Activated T-helper 17 cell treated with anti-CD3 and anti-CD28 coated beads, Interleukin-2, amount 50 U/mL, for 72 hours (primary cell): ENCODE measurements around the gene RNF213. TPM values are rescaled to one million over a fixed set of nuclear protein-coding genes. Genes with fewer than 3 reads are reported as not detected.
A peak's percentile ranks its signal among the peaks of the same experiment; 100 is the strongest.
"Not testable (repeated sequence)": the region's sequence is repeated elsewhere in the genome, so short reads cannot be mapped to it uniquely, and the experiment has no call there.

Experiments used
- ATAC-seq: fragments of 150-1000 bp; cut with Tn5 transposase; replicated peaks from 2 replicates; pipeline ENCODE4 v1.10.0; 2021; ENCODE audit warnings: mild to moderate bottlenecking, moderate library complexity
- H3K27ac Mint-ChIP-seq: one replicate; pipeline ENCODE4 v1.8.0; 2022; ENCODE audit warnings: mixed read lengths
- H3K27me3 Mint-ChIP-seq: one replicate; pipeline ENCODE4 v1.8.0; 2022; ENCODE audit warnings: mixed read lengths
- H3K36me3 Mint-ChIP-seq: one replicate; pipeline ENCODE4 v1.8.0; 2022; ENCODE audit warnings: low read depth, mild to moderate bottlenecking, mixed read lengths
- H3K4me1 Mint-ChIP-seq: one replicate; pipeline ENCODE4 v1.8.0; 2022; ENCODE audit warnings: mixed read lengths
- H3K4me3 Mint-ChIP-seq: one replicate; pipeline ENCODE4 v1.8.0; 2022; ENCODE audit warnings: mild to moderate bottlenecking, mixed read lengths
- H3K9me3 Mint-ChIP-seq: one replicate; pipeline ENCODE4 v1.8.0; 2022; ENCODE audit warnings: mixed read lengths
- total RNA-seq, 2 donors: library from RNA; stranded (reverse); gene quantifications; one replicate each; pipeline ENCODE4 v1.2.3, GENCODE V29; 2022

The RNF213 gene
- total RNA-seq, 2 donors from 2014 or later = 1,022 to 1,405 TPM

GRCh38 chr17:80253631-80254395 is 6.8 kb upstream of the RNF213 start:
- Mint-ChIP-seq H3K4me1 (peaks cover 28% of the 10 kb centered on the region), H3K9me3 (no peaks in the 10 kb centered on the region), H3K36me3 (peaks cover 21% of the 10 kb centered on the region), H3K4me3 (peak overlapping the region; percentile 92), H3K27ac (peak overlapping the region; percentile 97), H3K27me3 (no peaks in the 10 kb centered on the region)
- no peak for ATAC-seq

DNA sequence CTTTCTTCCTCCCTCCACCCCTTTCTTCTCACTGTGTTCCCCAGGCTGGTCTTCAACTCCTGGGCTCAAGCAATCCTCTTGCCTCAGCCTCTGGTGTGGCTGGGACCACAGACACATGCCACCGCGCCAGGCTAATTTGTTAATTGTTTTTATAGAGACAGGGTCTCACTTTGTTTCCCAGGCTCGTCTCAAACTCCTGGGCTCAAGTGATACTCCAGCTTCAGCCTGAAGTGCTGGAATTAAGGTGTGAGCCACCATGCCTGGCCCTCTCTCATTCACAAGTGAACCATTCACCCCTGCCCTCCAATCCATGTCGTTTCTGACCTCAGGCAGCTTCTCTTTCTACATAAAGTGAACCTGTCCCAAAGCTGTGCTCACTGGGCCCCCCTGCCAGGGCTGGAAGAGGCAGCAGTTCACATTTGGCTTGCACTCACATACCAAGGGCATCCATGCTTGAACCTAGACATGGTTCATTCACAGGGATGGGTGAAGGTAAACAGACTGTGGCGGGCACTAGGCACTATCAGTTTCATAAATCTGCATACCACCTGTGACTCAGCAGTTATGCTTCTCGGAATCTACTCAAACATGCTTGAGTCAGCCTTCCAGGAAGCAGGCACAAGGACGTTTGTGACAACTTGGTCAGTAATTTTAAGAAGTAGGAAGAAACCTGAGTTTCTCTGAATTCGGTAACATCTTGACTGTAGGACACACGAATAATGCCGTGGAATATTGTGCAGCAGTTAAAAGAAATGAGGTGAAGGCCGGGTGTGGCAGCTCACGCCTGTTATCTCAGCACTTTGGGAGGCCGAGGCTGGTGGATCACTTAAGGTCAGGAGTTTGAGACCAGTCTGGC is 6.0 kb upstream of the RNF213 start:
- ATAC-seq = peak; percentile 73
- H3K27me3 Mint-ChIP-seq = no peaks in the 10 kb centered on the region
- peaks cover 32% of the 10 kb centered on the region for H3K4me1 Mint-ChIP-seq
- H3K36me3 Mint-ChIP-seq = peaks cover 27% of the 10 kb centered on the region
- no peaks in the 10 kb centered on the region for H3K9me3 Mint-ChIP-seq
- H3K27ac Mint-ChIP-seq = peak overlapping the region; percentile 97
- H3K4me3 Mint-ChIP-seq = peak overlapping the region; percentile 92

DNA sequence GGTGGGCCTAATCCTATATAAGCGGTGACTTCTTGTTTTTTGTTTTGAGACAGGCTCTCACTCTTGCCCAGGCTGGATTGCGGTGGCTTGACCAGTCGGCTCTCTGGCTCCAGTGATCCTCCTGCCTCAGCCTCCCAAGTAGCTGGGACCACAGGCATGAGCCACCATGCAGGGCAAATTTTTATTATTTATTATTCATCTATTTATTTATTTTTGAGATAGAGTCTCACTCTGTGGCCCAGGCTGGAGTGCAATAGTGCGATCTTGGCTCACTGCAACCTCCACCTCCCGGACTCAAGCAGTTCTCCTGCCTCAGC is 4.7 kb upstream of the RNF213 start:
- Mint-ChIP-seq H3K36me3 (peaks cover 31% of the 10 kb centered on the region), H3K27ac (peak overlapping the region; percentile 97)
- ATAC-seq = no peak

GRCh38 chr17:80257716-80258213 is 2.9 kb upstream of the RNF213 start:
- Mint-ChIP-seq H3K27me3 (no peaks in the 10 kb centered on the region), H3K4me3 (peak overlapping the region; percentile 92), H3K27ac (peak overlapping the region; percentile 96), H3K4me1 (peaks cover 44% of the 10 kb centered on the region), H3K36me3 (peaks cover 42% of the 10 kb centered on the region), H3K9me3 (no peaks in the 10 kb centered on the region)
- ATAC-seq = no peak

More for the DNA sequence above, 4.7 kb upstream of the RNF213 start:
- no peaks in the 10 kb centered on the region for H3K9me3 Mint-ChIP-seq
- peak overlapping the region; percentile 92 for H3K4me3 Mint-ChIP-seq
- H3K4me1 Mint-ChIP-seq = peaks cover 32% of the 10 kb centered on the region
- H3K27me3 Mint-ChIP-seq = no peaks in the 10 kb centered on the region

GRCh38 chr17:80258296-80258695 is 2.4 kb upstream of the RNF213 start:
- peaks cover 42% of the 10 kb centered on the region for H3K36me3 Mint-ChIP-seq
- peak; percentile 18 for ATAC-seq
- H3K4me1 Mint-ChIP-seq = peaks cover 44% of the 10 kb centered on the region
- H3K9me3 Mint-ChIP-seq, H3K27me3 Mint-ChIP-seq: not testable (repeated sequence)
- peak overlapping the region; percentile 96 for H3K27ac Mint-ChIP-seq
- H3K4me3 Mint-ChIP-seq = peak overlapping the region; percentile 92

- no peak for ATAC-seq
- H3K27ac Mint-ChIP-seq = peak overlapping the region; percentile 96
- peaks cover 38% of the 10 kb centered on the region for H3K4me1 Mint-ChIP-seq
- peaks cover 38% of the 10 kb centered on the region for H3K36me3 Mint-ChIP-seq
- peak overlapping the region; percentile 92 for H3K4me3 Mint-ChIP-seq
- H3K9me3 Mint-ChIP-seq = no peaks in the 10 kb centered on the region
- no peaks in the 10 kb centered on the region for H3K27me3 Mint-ChIP-seq
Measured at GRCh38 chr17:80259457-80260068, 1.1 kb upstream of the RNF213 start.

DNA sequence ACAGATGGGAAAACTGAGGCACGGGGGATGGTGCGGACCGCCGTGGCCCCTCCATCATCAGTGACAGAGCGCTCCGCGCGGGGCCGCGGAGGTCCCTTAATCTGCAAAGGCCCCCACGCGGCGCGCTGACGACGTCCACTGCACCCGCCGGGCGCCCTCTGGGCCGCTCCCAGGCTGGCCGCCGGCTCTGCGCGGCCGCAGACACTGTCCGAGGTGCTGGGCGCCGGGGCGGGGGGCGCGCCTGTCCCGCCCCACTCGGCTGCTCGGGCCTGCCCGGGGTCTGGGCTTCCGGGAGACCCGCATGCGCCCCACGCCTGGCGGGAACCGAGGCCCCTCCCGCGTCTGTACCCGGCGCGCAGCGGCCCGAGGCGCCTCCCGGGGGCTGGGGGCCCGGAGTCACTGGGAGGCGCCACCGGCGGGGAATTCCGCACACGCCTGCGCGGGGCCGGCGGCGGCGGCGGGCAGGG is 550 bp upstream of the RNF213 start:
- Mint-ChIP-seq H3K9me3 (no peaks in the 10 kb centered on the region), H3K27me3 (no peaks in the 10 kb centered on the region), H3K27ac (peak overlapping the region; percentile 96), H3K4me3 (peak overlapping the region; percentile 92), H3K4me1 (peaks cover 33% of the 10 kb centered on the region), H3K36me3 (peaks cover 32% of the 10 kb centered on the region)
- peak; percentile 43 for ATAC-seq

DNA sequence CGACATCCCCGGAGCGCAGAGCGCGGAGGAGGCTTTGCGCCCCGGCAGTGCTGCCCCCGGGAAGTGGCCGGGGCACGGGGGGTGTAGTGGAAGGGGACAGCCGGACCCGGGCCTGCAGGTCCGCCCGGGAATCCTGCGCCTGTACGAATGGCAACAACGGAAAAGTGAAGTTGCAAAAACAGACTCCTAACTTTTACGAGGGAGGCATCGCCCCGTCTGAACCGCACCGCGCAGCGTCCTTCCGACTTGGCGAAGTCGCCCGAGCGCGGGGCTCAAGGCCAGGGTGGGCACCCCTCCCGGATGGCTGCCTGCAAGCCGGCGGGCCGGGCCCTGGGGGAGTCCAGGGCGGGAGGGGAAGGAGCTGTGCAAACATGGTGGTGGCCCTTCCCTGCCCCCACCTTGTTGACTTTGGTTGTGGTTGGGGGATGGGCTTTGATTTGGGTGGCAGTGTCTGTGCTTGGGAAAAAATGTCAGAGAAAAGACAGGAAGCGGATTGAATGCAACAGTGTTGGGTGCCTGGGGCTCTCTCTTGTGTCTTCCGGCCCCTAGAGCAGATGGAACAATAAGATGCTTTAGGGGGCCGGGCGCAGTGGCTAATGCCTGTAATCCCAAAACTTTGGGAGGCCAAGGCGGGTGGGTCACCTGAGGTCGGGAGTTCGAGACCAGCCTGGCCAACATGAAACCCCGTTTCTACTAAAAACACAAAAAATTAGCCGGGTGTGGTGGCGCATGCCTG is 675 bp downstream of the RNF213 start:
- ATAC-seq = peak; percentile 5
- Mint-ChIP-seq H3K4me1 (peaks cover 38% of the 10 kb centered on the region), H3K4me3 (peak overlapping the region; percentile 99), H3K27me3 (no peaks in the 10 kb centered on the region), H3K9me3 (no peaks in the 10 kb centered on the region), H3K36me3 (peaks cover 32% of the 10 kb centered on the region), H3K27ac (peak overlapping the region; percentile 98)

DNA sequence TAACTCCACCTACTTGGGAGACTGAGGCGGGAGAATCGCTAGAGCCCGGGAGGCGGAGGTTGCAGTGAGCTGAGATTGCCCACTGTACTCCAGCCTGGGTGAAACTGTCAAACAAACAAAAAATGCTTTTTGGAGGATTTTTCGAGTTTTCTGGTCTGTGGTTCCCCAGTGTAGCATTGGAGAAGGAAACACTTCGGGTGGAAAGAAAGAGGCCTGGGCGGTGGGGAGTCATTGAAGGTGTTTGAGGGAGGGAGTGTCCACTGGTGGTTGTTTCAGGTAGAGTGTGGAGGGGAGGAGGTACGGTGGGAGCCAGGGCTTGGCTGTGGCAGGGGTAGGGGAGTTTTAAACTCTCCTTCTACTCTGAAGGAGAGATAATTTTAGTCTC is 1.2 kb downstream of the RNF213 start:
- peaks cover 38% of the 10 kb centered on the region for H3K4me1 Mint-ChIP-seq
- ATAC-seq = no peak
- H3K9me3 Mint-ChIP-seq = no peaks in the 10 kb centered on the region
- peaks cover 32% of the 10 kb centered on the region for H3K36me3 Mint-ChIP-seq
- no peaks in the 10 kb centered on the region for H3K27me3 Mint-ChIP-seq
- H3K4me3 Mint-ChIP-seq = peak overlapping the region; percentile 99
- peak overlapping the region; percentile 98 for H3K27ac Mint-ChIP-seq

DNA sequence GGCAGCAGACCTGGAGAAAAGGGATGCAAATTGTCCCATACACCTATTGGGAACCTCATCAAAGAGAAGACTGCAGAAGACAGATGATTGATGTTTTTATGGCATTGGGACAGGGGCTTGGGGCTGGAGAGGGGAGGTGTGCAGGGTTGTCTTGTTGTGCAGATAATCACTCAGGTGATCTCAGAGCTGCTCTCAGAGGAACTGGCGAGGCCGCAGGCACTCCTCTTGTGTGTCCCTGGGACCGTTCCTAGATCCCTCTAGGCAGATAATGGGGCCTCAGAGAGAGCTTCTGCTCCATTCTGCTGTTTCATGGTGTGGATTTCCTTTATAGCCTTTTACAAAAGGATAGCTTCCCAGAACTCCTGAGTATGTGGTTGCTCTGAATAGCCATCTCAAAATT is 1.6 kb downstream of the RNF213 start:
- Mint-ChIP-seq H3K27ac (peak overlapping the region; percentile 98), H3K9me3 (no peaks in the 10 kb centered on the region), H3K4me3 (peak overlapping the region; percentile 99), H3K36me3 (peaks cover 32% of the 10 kb centered on the region), H3K4me1 (peaks cover 38% of the 10 kb centered on the region), H3K27me3 (no peaks in the 10 kb centered on the region)
- no peak for ATAC-seq

GRCh38 chr17:80262775-80263244 is 2.2 kb downstream of the RNF213 start:
- H3K36me3 Mint-ChIP-seq = peaks cover 31% of the 10 kb centered on the region
- peaks cover 36% of the 10 kb centered on the region for H3K4me1 Mint-ChIP-seq
- no peak for ATAC-seq
- H3K27me3 Mint-ChIP-seq = no peaks in the 10 kb centered on the region
- peak overlapping the region; percentile 83 for H3K27ac Mint-ChIP-seq
- peak overlapping the region; percentile 99 for H3K4me3 Mint-ChIP-seq
- H3K9me3 Mint-ChIP-seq = no peaks in the 10 kb centered on the region

DNA sequence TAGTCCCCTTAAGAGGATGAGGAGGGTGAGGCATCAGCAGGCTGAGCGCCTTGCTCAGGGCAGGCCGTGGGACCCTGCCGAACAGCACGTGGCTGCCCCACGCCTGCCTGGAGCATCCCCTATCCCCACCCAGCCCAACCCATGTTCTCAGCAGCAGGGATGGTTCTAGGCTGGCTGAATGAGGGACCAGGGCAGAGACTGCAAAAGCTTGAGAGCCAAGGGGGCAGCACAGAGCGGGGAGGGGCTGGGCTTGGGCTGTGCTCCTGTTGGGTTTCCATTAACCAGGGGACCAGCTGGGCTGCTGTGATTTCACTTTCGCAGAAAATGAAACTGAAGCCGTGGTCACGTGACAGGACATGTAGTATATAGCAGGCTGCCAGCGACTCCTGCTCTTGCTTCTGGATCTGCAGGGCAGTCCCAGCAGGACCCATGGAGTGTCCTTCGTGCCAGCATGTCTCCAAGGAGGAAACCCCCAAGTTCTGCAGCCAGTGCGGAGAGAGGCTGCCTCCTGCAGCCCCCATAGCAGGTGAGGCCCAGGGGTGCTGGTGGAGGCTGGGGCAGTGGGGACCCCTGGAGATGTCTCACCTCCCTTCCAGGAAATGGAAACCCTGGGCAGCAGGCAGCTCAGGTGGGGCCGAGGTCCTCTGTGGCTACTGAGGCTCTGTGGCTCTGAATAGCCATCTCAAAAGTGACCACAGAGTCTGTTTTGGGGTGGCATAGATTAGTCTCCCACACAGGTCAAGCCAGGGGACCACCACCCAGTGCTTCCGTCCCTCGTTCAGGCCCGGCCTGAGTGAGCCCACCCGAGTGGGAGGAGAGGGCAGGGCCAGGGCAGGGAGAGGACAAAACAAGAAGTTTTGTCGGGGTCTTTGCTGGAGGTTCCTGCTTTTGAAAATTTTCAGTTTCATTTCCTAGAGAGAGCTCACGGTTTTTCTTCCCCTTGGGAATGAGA is 2.9 kb downstream of the RNF213 start:
- peak overlapping the region; percentile 83 for H3K27ac Mint-ChIP-seq
- H3K4me3 Mint-ChIP-seq = peak overlapping the region; percentile 99
- no peaks in the 10 kb centered on the region for H3K27me3 Mint-ChIP-seq
- peaks cover 23% of the 10 kb centered on the region for H3K36me3 Mint-ChIP-seq
- no peaks in the 10 kb centered on the region for H3K9me3 Mint-ChIP-seq
- peak; percentile 44 for ATAC-seq
- H3K4me1 Mint-ChIP-seq = peaks cover 29% of the 10 kb centered on the region
